T-helper 1 cell (primary cell): ENCODE data around the gene TKT.
A peak's percentile ranks its signal among the peaks of the same experiment; 100 is the strongest.

ENCODE experiments used
- DNase-seq, 5 donors: peaks; one replicate each; pipeline ENCODE4 v3.0.0-alpha.2; 2012 to 2020

TKT gene

DNA sequence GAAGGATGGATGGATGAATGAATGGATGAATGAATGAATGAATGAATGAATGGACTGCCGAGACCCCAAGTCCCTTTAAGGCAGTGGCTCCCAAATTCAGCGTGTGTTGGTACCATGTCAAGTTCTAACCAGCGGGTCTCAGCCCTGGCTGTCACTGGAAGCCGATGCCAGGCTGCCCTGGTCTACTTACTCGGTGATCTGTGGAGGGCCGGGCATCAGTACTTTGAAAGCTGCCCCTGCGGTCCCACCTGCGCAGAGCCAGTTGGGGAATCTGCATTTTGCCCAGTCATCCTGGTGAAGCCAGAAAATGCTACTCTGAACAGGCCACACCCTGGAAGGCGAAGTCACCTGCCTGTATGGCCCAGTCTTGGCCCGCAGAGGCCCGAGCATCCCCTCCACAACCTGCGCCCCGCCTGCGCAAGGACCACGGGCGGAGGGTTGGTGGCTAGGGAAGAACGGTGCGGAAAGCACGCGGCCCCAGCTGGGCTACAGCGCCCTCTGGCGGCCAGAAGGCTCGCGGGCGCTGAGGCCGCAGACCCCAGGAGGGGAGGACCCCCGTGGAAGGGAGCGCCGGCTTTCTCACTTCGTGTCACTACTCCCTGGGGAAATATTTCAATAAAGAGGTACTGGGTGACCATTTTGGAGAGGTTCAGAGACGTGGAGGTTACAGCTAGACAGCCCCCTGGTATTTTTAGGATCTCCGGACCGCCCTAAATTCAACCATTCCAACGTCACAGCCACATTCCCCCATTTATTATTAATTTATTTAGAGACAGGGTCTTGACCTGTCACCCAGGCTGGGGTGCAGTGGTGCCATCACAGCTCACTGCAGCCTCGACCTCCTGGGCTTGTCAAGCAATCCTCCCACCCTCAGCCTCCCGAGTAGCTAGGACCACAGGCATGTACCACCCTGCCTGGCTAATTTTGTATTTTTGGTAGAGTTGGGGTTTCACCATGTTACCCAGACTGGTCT is 59.9 kb downstream of the TKT start:
- peak in 4 of 5 donors; percentile 35 to 48 (median 42) for DNase-seq

GRCh38 chr3:53195066-53195450 is 60.8 kb downstream of the TKT start:
- no peak for DNase-seq

DNA sequence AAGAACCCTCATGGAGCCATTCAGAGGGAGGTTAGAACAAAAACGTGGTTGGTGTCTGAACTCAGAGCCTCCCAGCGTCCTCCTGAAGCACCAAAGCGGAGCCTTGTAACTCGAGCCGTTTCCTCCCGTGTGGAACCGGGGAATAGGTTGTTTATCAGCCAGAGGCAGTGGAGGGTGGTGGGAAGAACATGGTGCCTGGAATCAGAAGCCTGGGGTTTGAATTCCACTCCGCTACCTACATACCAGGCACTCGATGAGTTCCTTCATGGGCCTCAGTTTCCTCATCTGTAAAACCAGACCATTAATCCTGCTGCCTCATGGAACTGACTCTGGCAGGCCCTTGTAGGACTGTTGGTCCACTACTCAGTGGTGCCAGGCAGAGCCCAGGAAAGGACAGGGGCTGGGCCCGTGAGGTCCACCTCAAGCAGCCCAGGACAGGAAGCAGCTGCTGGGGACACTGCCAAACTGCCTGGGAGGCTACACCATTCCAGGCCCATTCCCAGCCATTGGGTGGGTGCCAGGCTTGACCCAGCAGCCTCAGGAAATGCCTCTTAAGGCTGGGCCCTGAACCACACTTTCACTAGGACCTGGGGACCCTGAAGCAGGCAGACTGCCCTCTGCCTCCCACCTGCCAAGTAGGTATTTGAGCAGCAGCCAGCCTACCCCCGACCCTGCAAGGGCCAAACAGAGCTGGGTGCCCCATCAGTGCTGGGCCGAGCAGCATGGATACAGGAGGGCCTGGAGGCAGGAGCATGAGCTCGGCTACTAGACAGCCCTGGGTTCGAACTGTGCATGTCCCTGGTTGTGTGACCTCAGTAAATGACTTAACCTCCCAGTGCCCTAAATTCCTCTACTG is 61.4 kb downstream of the TKT start:
- DNase-seq: no peak

GRCh38 chr3:53193466-53194209 is 62.2 kb downstream of the TKT start:
- no peak for DNase-seq

- DNase-seq: no peak
These were observed 63.2 kb downstream of the TKT start for GRCh38 chr3:53192608-53193007.

GRCh38 chr3:53191836-53192480 is 63.9 kb downstream of the TKT start:
- DNase-seq: no peak

DNA sequence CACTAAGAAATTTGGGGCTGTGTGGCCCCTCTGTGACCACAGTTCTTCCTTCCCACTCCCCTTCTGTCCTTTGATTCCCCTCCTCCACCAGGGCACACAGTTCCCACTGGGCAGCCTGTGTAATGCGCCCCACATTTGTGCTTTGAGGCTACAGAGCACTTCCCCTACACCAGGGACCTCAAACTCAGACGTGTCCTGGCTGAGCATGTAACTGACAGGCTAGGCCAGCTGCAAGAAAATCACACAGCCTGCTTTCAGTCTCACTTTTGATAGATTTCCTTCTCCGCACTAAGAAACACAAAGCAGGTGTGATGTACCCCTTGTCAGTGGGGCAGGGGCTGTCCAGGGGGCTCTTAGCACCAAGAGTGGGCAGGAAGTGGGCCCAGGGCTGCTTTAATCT is 65.2 kb downstream of the TKT start:
- no peak for DNase-seq

DNA sequence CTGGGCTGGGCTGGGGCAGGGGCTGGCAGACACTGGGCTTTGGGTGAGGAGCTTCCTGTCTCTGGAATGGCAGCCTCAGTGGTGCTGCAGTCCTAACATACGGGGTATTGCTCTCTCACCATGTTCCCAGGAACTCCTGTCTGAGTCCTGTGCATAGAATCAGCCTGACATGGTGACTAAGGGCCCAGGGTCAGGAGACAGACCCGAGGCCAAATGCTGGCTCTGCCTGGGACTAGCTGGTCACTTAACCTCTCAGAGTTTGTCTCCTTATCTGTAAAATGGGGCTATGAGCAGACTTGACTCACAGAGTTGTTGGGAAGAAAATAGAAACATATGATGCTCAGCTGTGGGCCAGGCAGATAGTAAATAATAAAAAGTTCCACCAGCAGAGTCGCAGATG is 66.5 kb downstream of the TKT start:
- DNase-seq: no peak

DNA sequence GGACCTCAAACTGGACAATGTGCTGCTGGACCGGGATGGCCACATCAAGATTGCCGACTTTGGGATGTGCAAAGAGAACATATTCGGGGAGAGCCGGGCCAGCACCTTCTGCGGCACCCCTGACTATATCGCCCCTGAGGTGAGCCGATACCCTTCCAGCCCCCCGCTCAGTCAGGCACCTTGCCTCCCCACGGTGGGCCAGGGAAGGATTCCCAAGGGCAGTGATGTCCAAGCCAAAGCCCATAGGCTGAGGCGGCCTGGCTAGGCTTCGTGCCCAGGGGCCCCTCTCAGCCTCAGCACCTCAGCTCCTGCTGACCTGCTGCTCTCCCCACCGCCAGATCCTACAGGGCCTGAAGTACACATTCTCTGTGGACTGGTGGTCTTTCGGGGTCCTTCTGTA is 67.1 kb downstream of the TKT start:
- no peak for DNase-seq

DNA sequence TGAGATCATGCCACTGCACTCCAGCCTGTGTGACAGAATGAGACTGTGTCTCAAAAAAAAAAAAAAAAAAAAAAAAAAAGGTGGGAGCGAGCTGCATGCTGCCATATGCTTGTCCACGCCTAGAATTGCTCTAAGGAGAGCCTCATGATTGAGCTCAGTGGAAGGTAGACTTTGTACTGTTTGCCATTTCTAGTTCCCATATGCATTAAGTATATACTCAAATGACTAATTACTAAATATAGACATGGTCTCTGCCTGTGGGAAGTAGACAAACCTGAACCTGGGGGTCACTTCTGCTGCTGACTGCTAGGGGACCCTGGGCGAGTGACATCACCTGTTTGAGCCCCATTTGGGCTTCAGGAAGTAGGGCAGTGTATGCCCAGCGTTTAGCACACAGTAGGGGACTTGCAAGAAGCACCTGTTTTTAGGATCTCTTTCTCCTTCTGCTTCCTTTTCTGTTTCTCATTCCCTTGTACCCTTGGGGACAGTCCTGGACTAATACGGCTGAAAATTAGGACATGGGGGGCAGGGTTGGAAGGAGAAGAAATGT is 67.6 kb downstream of the TKT start:
- no peak for DNase-seq

- DNase-seq: no peak
These were observed 68.4 kb downstream of the TKT start for GRCh38 chr3:53187430-53187829.

GRCh38 chr3:53186726-53187125 is 69.1 kb downstream of the TKT start:
- no peak for DNase-seq

- DNase-seq: no peak
These were observed 69.9 kb downstream of the TKT start for GRCh38 chr3:53185761-53186465.

GRCh38 chr3:53184701-53185100 is 71.1 kb downstream of the TKT start:
- DNase-seq: no peak

DNA sequence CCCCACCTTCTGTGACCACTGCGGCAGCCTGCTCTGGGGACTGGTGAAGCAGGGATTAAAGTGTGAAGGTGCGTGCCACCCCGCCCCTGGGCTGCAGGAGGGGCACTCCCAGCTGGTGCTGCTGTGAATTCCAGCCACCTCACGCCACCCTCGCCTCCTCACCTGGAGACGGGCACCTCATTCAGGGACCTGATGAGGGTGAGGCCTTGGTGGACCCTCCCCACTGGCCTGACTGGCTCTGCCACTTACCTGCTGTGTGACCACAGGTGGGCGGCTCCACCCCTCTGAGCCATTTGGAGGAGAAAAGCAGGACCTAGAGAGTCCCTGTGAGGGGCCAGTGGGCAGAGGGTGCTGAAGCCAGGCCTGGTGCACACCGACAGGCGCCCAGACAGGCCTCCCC is 72.3 kb downstream of the TKT start:
- DNase-seq: no peak

- DNase-seq: no peak
These were observed 73.0 kb downstream of the TKT start for GRCh38 chr3:53182764-53183355.

GRCh38 chr3:53181528-53181927 is 74.3 kb downstream of the TKT start:
- no peak for DNase-seq

DNA sequence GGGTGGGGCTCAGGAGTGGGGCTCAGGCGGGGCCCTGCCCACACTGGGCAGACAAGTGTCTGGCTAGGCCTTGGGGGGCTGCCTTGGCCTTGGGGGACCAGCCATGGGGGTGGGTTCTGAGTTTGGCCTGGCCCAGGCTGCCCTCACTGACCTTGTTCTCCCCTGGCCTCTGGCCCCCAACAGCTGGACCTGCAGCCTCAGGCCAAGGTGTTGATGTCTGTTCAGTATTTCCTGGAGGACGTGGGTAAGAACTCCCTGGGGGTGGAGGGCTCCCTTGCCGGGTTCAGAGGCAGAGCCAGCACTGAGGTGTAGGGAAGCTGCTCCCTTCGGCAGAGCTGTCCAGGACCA is 74.8 kb downstream of the TKT start:
- no peak for DNase-seq

DNA sequence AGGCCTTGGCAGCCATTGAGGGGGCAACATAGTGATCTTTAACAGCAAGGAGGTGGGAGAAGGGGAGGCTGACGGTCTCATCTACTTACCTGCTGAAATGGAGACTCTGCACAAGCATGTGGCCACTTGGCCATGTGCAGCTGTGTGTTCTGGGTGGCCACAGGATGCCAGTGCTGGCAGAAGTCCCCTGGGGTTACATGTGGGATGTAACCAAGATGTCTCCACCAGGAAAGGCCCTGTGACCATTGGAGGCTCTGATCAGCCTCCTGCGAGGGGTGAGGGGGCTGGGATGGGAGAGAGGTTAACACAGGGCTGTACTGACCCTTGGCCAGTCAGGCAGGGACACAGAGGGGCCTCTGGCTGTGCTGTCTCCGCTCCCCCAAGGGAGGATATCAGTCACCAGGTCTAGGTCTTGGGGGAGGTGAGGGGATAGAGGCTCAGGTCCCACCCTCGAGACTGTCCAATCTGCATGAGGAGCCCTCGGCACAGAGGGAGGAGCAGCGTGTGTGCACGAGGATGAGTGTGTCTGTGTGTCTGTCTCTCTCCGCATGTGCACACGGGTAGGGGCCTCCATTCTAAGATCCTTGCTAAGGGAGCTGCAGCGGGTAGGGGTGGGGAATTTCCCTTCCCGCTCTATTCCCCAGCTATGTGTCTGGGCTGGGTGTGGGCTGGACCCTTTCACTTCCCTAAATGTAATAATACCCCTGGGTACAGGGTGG is 75.4 kb downstream of the TKT start:
- no peak for DNase-seq

- DNase-seq: no peak
These were observed 76.2 kb downstream of the TKT start for GRCh38 chr3:53179580-53179979.

GRCh38 chr3:53178246-53178645 is 77.6 kb downstream of the TKT start:
- no peak for DNase-seq
